NCI-H526 treated with DMSO at 0.1 percent for 48 hours (cell line): ENCODE results near the gene TBC1D5.

Source experiments
- DNase-seq: peaks from one replicate; lab custom pipeline; 2025; lab: John Stamatoyannopoulos, UW

The TBC1D5 gene

DNA sequence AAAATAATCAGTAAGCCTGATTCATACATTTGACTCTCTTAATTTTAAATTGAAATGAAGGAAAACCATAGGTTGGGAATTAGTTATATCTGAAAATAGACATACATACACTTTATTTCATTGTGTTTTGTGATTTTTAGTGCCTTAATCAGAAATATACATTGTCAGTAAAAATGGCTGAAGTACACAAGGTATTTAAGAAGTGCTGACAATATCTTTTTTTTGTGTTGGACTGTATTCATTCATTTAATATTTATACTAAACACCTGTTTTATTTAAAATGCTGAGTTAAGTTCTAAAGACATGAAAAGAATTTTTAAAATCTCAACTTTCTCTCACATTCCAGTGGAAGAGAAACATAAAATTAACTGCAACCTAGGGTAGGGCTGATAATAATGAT lies 444.4 kb downstream of the TBC1D5 start:
- DNase-seq = no peak

DNA sequence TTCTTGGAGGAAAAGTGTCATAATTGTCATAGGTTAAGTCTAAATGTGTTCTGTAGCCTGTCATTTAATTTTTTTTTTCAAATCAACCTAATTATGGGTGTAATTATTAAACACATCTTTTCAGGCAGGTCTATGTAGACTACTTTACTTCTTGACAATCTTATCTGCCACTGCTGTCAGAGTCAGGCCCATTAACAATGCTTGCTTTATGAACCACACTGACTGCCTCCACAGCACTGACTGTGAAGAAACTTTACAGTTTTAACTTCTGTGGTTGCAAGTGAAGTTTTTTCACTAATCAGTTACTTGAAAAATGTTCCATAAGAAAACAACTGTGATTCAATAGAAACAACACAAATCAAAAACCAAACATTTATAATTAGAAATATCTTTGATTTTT lies 449.9 kb downstream of the TBC1D5 start:
- DNase-seq = no peak

- no peak for DNase-seq
Measured at GRCh38 chr3:17290894-17291293, 451.5 kb downstream of the TBC1D5 start.

GRCh38 chr3:17288839-17289399 lies 453.5 kb downstream of the TBC1D5 start:
- DNase-seq = no peak

GRCh38 chr3:17287006-17287689 lies 455.3 kb downstream of the TBC1D5 start:
- DNase-seq = no peak

DNA sequence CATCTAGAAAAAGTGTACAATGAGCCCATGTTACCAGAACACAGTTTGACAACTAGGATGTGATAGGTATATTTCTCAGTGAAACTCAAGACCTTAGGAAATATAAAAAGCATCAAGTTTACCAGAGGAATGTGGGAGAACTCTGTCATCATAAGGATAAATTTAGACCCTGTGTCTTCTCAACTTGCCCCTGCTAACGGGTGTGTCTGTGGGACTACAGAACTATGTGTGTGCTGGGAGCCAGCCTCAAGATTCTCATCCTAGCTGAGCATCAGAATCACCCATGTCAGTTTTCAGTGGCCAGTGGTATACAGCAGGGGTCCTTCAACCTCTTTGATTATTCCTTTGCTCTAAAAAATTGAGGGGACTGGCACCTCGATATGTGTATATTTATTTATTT lies 464.4 kb downstream of the TBC1D5 start:
- DNase-seq = no peak

GRCh38 chr3:17266846-17267245 lies 475.6 kb downstream of the TBC1D5 start:
- DNase-seq = no peak

DNA sequence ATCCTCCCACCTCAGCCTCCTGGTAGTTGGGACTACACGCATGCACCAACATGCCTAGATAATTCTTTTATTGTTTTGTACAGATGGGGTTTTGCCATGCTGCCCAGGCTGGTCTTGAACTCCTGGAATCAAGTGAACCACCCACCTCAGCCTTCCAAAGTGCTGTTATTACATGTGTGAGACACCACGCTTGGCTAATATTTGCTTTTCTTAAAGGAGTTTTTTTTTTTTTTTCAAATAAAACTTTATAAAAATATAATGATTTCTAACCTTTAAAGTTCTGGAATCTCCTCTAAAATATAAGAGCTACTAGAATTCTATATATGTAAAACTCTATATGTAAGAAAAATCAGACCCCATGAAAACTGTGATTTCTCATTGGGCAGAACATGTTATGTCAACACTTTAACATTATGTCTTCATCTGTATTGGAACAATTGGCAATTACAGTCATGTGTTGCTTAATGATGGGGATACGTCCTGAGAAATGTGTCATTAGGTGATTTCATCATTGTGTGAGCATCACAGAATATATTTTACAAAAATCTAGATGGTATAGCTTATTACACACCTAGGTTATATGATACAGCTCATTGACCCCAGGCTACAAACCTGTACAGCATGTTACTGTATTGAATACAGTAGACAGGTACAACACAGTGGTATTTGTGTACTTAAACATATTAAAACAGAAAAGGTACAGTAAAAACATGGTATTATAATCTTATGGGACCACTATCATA lies 480.6 kb downstream of the TBC1D5 start:
- no peak for DNase-seq

DNA sequence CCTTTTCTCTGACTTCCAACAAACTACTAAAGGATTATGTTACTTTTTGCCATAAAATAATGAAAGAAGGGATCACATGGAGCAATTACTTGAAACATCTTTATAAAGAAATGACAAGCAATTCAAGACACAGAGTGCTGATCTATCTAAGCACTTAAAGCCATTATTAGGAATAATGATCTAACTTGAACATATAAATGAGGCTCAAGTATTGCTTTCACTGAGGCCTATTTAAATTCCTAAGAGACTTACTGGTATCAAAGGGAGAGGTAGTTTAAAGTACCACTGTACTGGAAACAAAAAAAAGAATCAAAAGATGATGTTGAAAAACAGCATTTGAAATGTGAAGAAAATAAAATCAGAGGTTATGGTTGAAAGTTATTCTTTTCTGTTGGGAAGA lies 482.2 kb downstream of the TBC1D5 start:
- no peak for DNase-seq

GRCh38 chr3:17259685-17260084 lies 482.7 kb downstream of the TBC1D5 start:
- DNase-seq = no peak

DNA sequence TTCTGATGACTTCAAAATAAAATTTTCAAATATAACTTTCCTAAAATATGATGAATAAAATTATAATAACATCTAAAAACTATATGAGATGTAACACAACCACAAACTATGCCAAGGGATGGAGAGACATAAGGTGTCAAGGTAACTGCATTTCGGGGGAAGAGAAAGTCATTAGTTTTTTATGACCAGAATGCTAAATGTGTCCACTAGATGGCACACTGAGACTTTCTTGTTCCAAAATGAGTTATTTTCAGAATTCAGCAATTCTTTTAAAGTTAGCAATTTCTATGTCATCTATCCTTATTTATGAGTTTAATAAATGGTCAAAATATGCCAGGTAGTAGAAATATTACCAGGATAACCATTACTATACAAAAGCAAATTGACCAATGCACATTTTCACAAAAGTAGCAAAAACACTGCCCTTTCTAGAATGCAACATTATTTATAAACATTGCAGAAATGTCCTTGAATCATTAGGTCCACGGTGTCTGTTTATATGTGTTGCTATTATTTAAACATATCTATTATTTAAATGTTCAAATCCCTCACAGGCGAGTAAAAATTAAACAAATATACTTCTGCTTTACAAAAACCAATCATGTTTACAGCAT lies 483.5 kb downstream of the TBC1D5 start:
- no peak for DNase-seq

DNA sequence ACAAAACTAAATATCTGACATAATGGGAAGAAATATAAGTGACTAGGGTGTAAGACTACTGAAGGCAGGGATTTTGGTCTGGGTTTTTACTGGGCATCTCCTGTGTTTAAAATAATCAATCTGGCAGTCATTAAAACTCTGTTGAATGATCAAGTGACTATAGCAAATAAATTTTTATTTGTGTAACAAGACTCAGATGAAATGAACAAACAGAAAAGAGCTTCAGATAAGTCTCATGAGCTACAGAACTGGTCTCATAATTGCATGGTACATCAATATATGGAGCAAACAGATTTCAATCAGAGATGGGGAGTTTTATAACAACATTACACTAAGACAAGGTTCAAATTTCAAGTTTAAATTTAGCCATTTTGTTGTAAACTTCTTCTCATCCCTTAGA lies 485.2 kb downstream of the TBC1D5 start:
- DNase-seq = no peak

GRCh38 chr3:17243621-17244020 lies 498.8 kb downstream of the TBC1D5 start:
- no peak for DNase-seq

- no peak for DNase-seq
Measured at GRCh38 chr3:17239417-17239816, 503.0 kb downstream of the TBC1D5 start.

DNA sequence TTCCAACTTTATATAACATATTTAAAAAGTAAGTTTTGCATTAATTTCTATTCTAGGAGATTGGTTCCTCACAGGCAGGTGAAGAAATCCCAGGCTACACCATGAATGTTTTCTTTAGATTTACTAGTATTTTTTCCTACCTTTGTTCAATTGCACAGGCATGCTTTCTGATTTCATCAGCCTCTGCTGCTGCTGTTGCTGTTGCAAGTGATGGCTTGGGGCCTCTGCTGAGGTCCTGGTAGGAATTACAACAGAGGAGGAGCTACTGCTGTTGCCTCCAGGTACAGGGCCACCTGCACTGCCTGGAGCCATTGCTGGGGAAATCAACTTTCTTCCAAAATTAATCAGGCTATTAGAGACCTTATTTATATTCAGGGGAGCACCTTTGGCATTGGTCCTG lies 504.4 kb downstream of the TBC1D5 start:
- DNase-seq = no peak

- no peak for DNase-seq
Measured at GRCh38 chr3:17235310-17235709, 507.1 kb downstream of the TBC1D5 start.

- no peak for DNase-seq
Measured at GRCh38 chr3:17234382-17234781, 508.0 kb downstream of the TBC1D5 start.

DNA sequence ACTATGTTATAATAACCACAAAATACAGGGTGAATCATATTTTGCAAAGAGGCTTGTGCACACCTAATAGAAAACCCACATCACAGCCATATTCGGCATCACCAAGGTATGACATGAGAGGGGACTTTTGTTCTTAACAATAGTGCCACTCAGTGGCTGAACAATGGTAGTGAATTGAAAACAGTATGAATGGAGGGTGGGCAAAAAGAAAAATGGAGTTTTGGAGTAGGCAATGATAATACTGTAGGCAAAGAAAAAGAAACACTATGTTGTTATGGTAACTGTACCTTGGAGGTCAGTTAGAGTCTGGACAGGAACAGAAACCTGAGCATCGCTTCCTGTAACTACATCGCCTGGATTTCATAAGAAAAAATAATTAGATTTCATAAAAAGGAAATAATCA lies 509.0 kb downstream of the TBC1D5 start:
- peak; percentile 46 for DNase-seq

GRCh38 chr3:17232442-17232841 lies 510.0 kb downstream of the TBC1D5 start:
- DNase-seq = no peak

GRCh38 chr3:17231537-17232261 lies 510.7 kb downstream of the TBC1D5 start:
- DNase-seq = no peak

GRCh38 chr3:17227472-17227871 lies 515.0 kb downstream of the TBC1D5 start:
- no peak for DNase-seq

- no peak for DNase-seq
Measured at GRCh38 chr3:17221529-17221928, 520.9 kb downstream of the TBC1D5 start.
